ENCODE data around the gene UNC93B1.

UNC93B1 gene

GRCh38 chr11:68022531-68022930 lies 18.6 kb upstream of the UNC93B1 start:
- H3K4me3 ChIP-seq (ENCODE audit: low read length), result no peak overlapping the region
- H2AFZ ChIP-seq (ENCODE audit: low read depth, low read length), result no peak overlapping the region
- H3K9me3 ChIP-seq (ENCODE audit: low read length), result peaks cover 10% of the 10 kb centered on the region
- H3K4me1 ChIP-seq (ENCODE audit: insufficient read depth, low read length), result peaks cover 16% of the 10 kb centered on the region
- H3K27me3 ChIP-seq (ENCODE audit: insufficient read depth, low read length), result no peaks in the 10 kb centered on the region
- no peaks in the 10 kb centered on the region for H3K36me3 ChIP-seq (ENCODE audit: insufficient read depth, low read length)

DNA sequence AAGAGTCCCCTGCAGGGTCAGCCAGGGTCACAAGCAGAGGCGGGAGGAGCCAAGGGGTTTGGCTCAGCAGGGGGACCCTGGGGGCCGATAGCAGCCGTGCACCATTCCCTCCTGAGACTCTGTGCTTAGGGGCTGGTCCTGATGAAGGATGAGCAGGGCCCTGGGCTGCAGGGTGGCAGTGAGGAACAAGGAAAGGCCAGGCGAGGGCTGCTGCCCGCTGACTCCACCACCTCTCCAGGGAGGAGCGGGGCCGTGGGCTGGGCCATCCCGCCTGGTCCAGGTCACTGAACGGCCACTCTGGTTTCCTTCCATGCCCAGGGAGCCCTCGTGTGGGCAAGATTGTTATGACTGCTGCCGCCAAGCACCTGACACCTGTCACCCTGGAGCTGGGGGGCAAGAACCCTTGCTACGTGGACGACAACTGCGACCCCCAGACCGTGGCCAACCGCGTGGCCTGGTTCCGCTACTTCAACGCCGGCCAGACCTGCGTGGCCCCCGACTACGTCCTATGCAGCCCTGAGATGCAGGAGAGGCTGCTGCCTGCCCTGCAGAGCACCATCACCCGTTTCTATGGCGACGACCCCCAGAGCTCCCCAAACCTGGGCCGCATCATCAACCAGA lies 17.4 kb upstream of the UNC93B1 start:
- peaks cover 10% of the 10 kb centered on the region for H3K9me3 ChIP-seq (ENCODE audit: low read length)
- H3K36me3 ChIP-seq (ENCODE audit: insufficient read depth, low read length), result no peaks in the 10 kb centered on the region
- peaks cover 25% of the 10 kb centered on the region for H3K4me1 ChIP-seq (ENCODE audit: insufficient read depth, low read length)
- H2AFZ ChIP-seq (ENCODE audit: low read depth, low read length), result no peak overlapping the region
- H3K27me3 ChIP-seq (ENCODE audit: insufficient read depth, low read length), result no peaks in the 10 kb centered on the region
- H3K4me3 ChIP-seq (ENCODE audit: low read length), result no peak overlapping the region

DNA sequence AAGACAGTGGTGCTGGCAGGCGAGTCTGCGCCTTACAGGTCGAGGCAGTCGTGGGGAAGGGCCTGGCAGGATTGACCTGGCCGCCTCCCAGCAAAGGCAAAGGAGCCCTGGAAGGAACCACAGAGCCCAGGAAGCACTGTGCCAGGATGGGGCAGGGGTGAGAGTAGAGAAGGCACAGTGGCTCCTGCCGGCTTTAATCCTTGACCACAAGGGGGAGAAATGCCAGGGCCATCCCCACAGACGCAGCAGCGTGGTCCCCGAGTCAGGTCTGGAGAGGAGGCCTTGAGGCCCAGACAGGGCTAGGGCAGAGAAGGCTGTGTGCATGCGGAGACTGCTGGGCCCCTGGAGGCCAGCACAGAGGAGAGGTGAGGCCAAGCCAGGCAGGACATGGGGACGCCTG lies 16.7 kb upstream of the UNC93B1 start:
- no peaks in the 10 kb centered on the region for H3K27me3 ChIP-seq (ENCODE audit: insufficient read depth, low read length)
- H3K4me3 ChIP-seq (ENCODE audit: low read length), result no peak overlapping the region
- H3K9me3 ChIP-seq (ENCODE audit: low read length), result peaks cover 5% of the 10 kb centered on the region
- peaks cover 25% of the 10 kb centered on the region for H3K4me1 ChIP-seq (ENCODE audit: insufficient read depth, low read length)
- no peak overlapping the region for H2AFZ ChIP-seq (ENCODE audit: low read depth, low read length)
- H3K36me3 ChIP-seq (ENCODE audit: insufficient read depth, low read length), result no peaks in the 10 kb centered on the region

GRCh38 chr11:68019486-68019885 lies 15.6 kb upstream of the UNC93B1 start:
- no peaks in the 10 kb centered on the region for H3K36me3 ChIP-seq (ENCODE audit: insufficient read depth, low read length)
- H3K9me3 ChIP-seq (ENCODE audit: low read length), result no peaks in the 10 kb centered on the region
- no peak overlapping the region for H2AFZ ChIP-seq (ENCODE audit: low read depth, low read length)
- no peak overlapping the region for H3K4me3 ChIP-seq (ENCODE audit: low read length)
- no peaks in the 10 kb centered on the region for H3K27me3 ChIP-seq (ENCODE audit: insufficient read depth, low read length)
- peaks cover 32% of the 10 kb centered on the region for H3K4me1 ChIP-seq (ENCODE audit: insufficient read depth, low read length)

DNA sequence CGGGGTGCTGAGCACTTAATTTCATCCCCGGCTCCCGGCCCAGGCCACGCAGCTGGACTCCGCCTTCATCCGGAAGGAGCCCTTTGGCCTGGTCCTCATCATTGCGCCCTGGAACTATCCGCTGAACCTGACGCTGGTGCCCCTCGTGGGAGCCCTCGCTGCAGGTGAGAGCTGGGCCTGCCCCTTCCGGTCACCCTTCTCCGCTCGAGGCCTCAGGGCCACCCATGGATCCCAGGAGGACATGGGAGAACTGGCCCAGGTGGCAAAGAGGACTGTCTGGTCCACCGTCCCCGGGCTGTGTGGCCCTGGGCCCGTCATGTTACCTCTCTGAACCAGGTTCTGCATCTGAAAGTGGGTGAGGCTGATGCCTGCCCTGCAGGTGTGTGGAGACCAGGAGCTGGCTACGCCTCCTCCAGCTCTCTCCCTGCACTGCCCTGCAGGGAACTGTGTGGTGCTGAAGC lies 14.9 kb upstream of the UNC93B1 start:
- H2AFZ ChIP-seq (ENCODE audit: low read depth, low read length), result no peak overlapping the region
- peaks cover 40% of the 10 kb centered on the region for H3K4me1 ChIP-seq (ENCODE audit: insufficient read depth, low read length)
- H3K4me3 ChIP-seq (ENCODE audit: low read length), result no peak overlapping the region
- H3K9me3 ChIP-seq (ENCODE audit: low read length), result no peaks in the 10 kb centered on the region
- H3K27me3 ChIP-seq (ENCODE audit: insufficient read depth, low read length), result no peaks in the 10 kb centered on the region
- H3K36me3 ChIP-seq (ENCODE audit: insufficient read depth, low read length), result no peaks in the 10 kb centered on the region

- Histone ChIP-seq H3K9me3 (ENCODE audit: low read length) (no peaks in the 10 kb centered on the region), H2AFZ (ENCODE audit: low read depth, low read length) (no peak overlapping the region), H3K36me3 (ENCODE audit: insufficient read depth, low read length) (no peaks in the 10 kb centered on the region), H3K27me3 (ENCODE audit: insufficient read depth, low read length) (no peaks in the 10 kb centered on the region), H3K4me1 (ENCODE audit: insufficient read depth, low read length) (peaks cover 44% of the 10 kb centered on the region), H3K4me3 (ENCODE audit: low read length) (no peak overlapping the region)
Measured at GRCh38 chr11:68017980-68018729, 14.3 kb upstream of the UNC93B1 start.

DNA sequence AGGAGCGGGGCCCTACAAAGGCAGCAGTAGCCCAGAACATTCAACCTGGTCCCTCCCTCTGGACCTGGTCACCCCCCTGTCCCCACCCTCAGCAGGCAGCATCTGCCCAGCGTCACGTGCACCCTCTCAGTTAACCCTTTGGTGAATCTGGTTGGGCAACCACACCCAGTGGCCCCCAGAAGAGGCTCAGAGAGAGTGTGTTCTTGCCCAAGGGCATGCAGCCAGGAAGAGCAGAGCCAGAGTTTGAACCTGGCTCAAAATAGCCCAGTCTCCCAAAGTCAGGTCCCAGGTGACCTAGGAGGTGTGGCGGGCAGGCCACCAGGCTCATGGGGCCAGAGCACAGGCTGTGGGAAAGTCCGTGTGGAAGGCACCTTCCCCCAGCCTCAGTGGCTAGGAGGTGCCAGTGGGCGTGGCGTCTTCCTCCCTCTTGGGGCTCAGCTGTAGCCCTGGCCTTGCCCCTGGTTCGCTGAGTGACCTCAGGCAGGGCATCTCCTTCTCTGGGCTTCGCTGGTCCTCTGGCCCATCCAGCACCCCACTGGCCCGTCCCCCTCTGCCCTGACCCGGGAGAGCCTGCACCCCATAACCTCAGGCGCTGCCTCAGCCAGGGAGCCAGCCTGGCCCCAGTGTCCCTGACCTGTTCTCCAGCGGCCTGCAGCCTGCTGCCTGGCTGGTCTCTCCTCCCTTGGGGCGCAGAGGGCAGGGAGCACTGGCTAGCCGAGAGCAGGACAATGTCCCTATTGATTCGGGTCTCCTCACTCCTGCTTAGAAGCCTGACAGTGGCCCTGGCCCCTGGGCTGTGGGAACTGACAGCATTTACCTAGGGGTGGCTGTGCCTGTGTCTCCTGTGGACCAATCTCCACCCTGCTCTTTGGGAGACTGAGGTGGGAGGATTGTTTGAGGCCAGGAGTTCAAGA lies 13.3 kb upstream of the UNC93B1 start:
- Histone ChIP-seq H3K27me3 (ENCODE audit: insufficient read depth, low read length) (no peaks in the 10 kb centered on the region), H2AFZ (ENCODE audit: low read depth, low read length) (no peak overlapping the region), H3K4me3 (ENCODE audit: low read length) (no peak overlapping the region), H3K4me1 (ENCODE audit: insufficient read depth, low read length) (peaks cover 54% of the 10 kb centered on the region), H3K9me3 (ENCODE audit: low read length) (no peaks in the 10 kb centered on the region), H3K36me3 (ENCODE audit: insufficient read depth, low read length) (no peaks in the 10 kb centered on the region)

DNA sequence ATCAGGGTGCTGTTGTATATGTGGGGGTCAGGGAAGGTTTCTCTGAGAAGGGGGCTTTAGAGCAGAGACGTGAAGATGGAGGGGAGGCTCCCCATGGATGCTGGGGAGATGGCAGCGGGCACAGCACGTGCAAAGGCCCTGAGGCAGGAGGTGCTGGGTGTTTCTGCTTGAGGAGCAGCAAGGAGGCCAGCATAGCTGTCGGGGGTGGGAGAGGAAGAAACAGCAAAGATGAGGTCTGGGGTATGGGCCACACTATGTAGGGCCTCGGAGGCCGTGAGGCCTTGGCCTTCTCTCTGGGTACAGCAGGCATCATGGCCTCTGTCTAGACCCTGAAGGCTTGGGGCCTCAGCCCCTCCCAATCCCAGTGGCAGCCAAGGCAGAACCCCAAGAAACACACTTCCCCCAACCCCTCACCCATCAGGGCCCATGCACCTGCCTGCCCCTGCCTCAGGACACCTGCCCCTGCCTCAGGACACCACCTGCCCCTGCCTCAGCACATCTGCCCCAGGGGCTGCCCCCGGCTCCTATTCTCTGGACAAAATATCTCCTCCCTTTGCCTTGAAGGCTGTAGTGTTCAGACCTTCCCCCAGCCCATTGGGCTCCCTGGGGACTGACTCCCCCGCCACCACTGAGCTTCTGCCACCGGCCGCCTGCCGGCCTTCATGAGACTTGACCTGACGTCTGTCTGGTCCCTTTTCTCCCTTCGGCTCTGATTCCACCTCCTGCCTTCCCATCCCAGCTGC lies 12.4 kb upstream of the UNC93B1 start:
- no peaks in the 10 kb centered on the region for H3K27me3 ChIP-seq (ENCODE audit: insufficient read depth, low read length)
- no peak overlapping the region for H3K4me3 ChIP-seq (ENCODE audit: low read length)
- H3K9me3 ChIP-seq (ENCODE audit: low read length), result no peaks in the 10 kb centered on the region
- no peak overlapping the region for H2AFZ ChIP-seq (ENCODE audit: low read depth, low read length)
- H3K4me1 ChIP-seq (ENCODE audit: insufficient read depth, low read length), result peaks cover 62% of the 10 kb centered on the region
- no peaks in the 10 kb centered on the region for H3K36me3 ChIP-seq (ENCODE audit: insufficient read depth, low read length)

- Histone ChIP-seq H3K36me3 (ENCODE audit: insufficient read depth, low read length) (no peaks in the 10 kb centered on the region), H3K4me3 (ENCODE audit: low read length) (no peak overlapping the region), H2AFZ (ENCODE audit: low read depth, low read length) (no peak overlapping the region), H3K4me1 (ENCODE audit: insufficient read depth, low read length) (peaks cover 63% of the 10 kb centered on the region), H3K27me3 (ENCODE audit: insufficient read depth, low read length) (no peaks in the 10 kb centered on the region), H3K9me3 (ENCODE audit: low read length) (no peaks in the 10 kb centered on the region)
Measured at GRCh38 chr11:68015467-68015866, 11.6 kb upstream of the UNC93B1 start.

- Histone ChIP-seq H3K36me3 (ENCODE audit: insufficient read depth, low read length) (no peaks in the 10 kb centered on the region), H3K4me3 (ENCODE audit: low read length) (no peak overlapping the region), H3K9me3 (ENCODE audit: low read length) (no peaks in the 10 kb centered on the region), H3K4me1 (ENCODE audit: insufficient read depth, low read length) (peaks cover 67% of the 10 kb centered on the region), H2AFZ (ENCODE audit: low read depth, low read length) (no peak overlapping the region), H3K27me3 (ENCODE audit: insufficient read depth, low read length) (no peaks in the 10 kb centered on the region)
Measured at GRCh38 chr11:68014947-68015447, 11.1 kb upstream of the UNC93B1 start.

DNA sequence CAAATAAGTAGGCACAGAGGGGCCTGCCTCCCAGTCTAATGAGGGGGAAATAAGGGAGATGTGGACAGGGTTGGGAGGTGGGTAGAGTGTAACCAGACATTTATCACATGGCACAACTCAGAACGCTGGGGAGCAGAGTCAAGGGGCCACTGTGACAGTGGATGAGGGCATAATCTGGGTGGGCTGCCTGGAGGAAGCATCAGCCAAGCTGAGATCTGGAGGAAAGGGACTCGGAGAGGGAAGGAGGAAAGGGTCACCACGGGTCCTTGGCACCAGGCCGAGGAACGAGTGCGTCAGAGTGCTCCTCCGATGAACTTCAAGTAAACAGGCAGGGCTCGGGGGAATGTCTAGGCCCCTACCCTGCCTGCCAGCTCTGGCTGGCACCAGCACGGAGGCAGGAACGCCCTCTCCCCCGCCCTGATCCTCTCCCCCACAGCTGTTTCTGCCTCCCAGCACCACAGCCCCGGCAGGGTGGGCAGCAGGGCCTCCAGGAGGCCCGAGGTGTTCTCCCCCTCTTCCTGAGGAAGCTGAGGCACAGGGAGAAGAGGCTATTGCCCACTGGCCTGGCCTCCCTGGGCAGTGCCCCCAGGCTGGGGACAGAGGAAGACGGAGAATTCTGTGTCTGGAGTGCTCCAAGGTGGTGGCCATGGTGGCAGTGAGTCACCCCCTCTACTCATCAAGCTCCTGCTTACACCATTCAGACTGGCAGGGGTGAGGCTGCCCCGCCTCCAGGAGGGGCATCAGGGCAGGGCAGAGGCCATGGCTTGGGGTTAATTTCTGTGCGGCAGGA lies 10.5 kb upstream of the UNC93B1 start:
- H3K4me1 ChIP-seq (ENCODE audit: insufficient read depth, low read length), result peaks cover 73% of the 10 kb centered on the region

DNA sequence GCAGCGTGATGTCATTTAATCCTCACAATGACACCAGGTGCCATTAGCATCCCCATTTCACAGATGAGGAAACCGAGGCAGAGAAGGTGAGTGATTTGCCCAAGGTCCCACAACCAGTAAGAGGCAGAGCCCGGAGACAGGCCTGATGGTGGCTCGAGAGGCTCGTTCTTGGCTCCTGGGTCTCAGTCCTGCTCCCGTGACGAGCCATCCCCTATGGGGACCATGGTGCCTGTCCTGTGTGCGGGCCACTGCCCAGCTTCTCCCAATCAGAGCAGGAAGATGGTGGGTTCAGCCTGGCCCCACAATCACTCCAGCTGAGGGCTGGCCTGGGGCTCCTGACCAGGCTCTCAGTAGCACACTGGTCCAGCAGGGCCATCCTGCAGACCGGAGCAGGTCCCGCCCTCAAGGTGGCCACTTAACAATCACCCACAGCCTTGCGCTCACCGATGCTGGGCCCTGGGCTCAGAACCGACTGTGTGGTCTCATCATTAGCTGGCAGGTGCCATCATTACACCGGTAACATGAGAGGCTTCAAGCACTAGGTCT lies 9.8 kb upstream of the UNC93B1 start:
- no peaks in the 10 kb centered on the region for H3K9me3 ChIP-seq (ENCODE audit: low read length)
- H3K36me3 ChIP-seq (ENCODE audit: insufficient read depth, low read length), result no peaks in the 10 kb centered on the region
- H3K4me1 ChIP-seq (ENCODE audit: insufficient read depth, low read length), result peaks cover 75% of the 10 kb centered on the region
- no peak overlapping the region for H3K4me3 ChIP-seq (ENCODE audit: low read length)
- no peak overlapping the region for H2AFZ ChIP-seq (ENCODE audit: low read depth, low read length)
- no peaks in the 10 kb centered on the region for H3K27me3 ChIP-seq (ENCODE audit: insufficient read depth, low read length)

More for the DNA sequence above, 10.5 kb upstream of the UNC93B1 start:
- no peaks in the 10 kb centered on the region for H3K36me3 ChIP-seq (ENCODE audit: insufficient read depth, low read length)
- H2AFZ ChIP-seq (ENCODE audit: low read depth, low read length), result no peak overlapping the region
- H3K9me3 ChIP-seq (ENCODE audit: low read length), result no peaks in the 10 kb centered on the region
- no peaks in the 10 kb centered on the region for H3K27me3 ChIP-seq (ENCODE audit: insufficient read depth, low read length)
- H3K4me3 ChIP-seq (ENCODE audit: low read length), result no peak overlapping the region

All from neuron (in vitro differentiated cells).